HEK293T (cell line): ENCODE results near the gene CKM.
"Not testable (repeated sequence)": the region's sequence is repeated elsewhere in the genome, so short reads cannot be mapped to it uniquely, and the experiment has no call there.

Source experiments
- CTCF ChIA-PET: fragments of 350-600 bp; formaldehyde crosslinking; extraction: SDS; loops from one replicate; lab custom pipeline; 2021; ENCODE audit warnings: antibody characterized with exemption, inconsistent platforms; lab: Yijun Ruan, JAX
- POLR2A ChIA-PET: fragments of 350-600 bp; formaldehyde crosslinking; extraction: SDS; loops from one replicate; lab custom pipeline; 2020; ENCODE audit warnings: antibody characterized with exemption, inconsistent platforms; lab: Yijun Ruan, JAX
- DNase-seq: peaks from one replicate; pipeline ENCODE4 v3.0.0; 2012; ENCODE audit warnings: mixed read lengths; ENCODE audit errors: extremely low spot score
- ARNT ChIP-seq: fragments of 450-650 bp; IDR thresholded peaks from 2 replicates; pipeline ENCODE4 v1.6.1; 2017; ENCODE audit warnings: mild to moderate bottlenecking
- BHLHE40 ChIP-seq: fragments of 450-650 bp; IDR thresholded peaks from 2 replicates; pipeline ENCODE4 v1.6.1; 2016; ENCODE audit warnings: mild to moderate bottlenecking, moderate library complexity, borderline replicate concordance
- CTBP1 ChIP-seq: fragments of 450-650 bp; IDR thresholded peaks from 2 replicates; pipeline ENCODE4 v1.6.1; 2016; ENCODE audit warnings: borderline replicate concordance
- ELF4 ChIP-seq: fragments of 450-650 bp; IDR thresholded peaks from 2 replicates; pipeline ENCODE4 v1.6.1; 2017; ENCODE audit warnings: antibody characterized with exemption
- FOXA1 ChIP-seq: fragments of 450-650 bp; IDR thresholded peaks from 2 replicates; pipeline ENCODE4 v1.6.1; 2016; ENCODE audit warnings: mild to moderate bottlenecking
- FOXK2 ChIP-seq: fragments of 450-650 bp; IDR thresholded peaks from 2 replicates; pipeline ENCODE4 v1.6.1; 2016; ENCODE audit warnings: mild to moderate bottlenecking
- FOXM1 ChIP-seq: fragments of 450-650 bp; IDR thresholded peaks from 2 replicates; pipeline ENCODE4 v1.6.1; 2017; ENCODE audit warnings: mild to moderate bottlenecking, borderline replicate concordance
- HDGF ChIP-seq: fragments of 450-650 bp; IDR thresholded peaks from 2 replicates; pipeline ENCODE4 v1.6.1; 2017; ENCODE audit warnings: antibody characterized with exemption, borderline replicate concordance
- L3MBTL2 ChIP-seq: fragments of 450-650 bp; conservative IDR thresholded peaks from 2 replicates; pipeline ENCODE4 v1.6.1; 2016; ENCODE audit warnings: mild to moderate bottlenecking
- LEF1 ChIP-seq: fragments of 450-650 bp; IDR thresholded peaks from 2 replicates; pipeline ENCODE4 v1.6.1; 2017; ENCODE audit warnings: mild to moderate bottlenecking, borderline replicate concordance
- NFRKB ChIP-seq: fragments of 450-650 bp; IDR thresholded peaks from 2 replicates; pipeline ENCODE4 v1.6.1; 2016; ENCODE audit warnings: mild to moderate bottlenecking, moderate library complexity
- PKNOX1 ChIP-seq: fragments of 450-650 bp; IDR thresholded peaks from 2 replicates; pipeline ENCODE4 v1.6.1; 2016
- SP1 ChIP-seq: fragments of 450-650 bp; IDR thresholded peaks from 2 replicates; pipeline ENCODE4 v1.6.1; 2017
- SUZ12 ChIP-seq: fragments of 450-650 bp; IDR thresholded peaks from 2 replicates; pipeline ENCODE4 v1.6.1; 2016; ENCODE audit warnings: mild to moderate bottlenecking
- TARDBP ChIP-seq: fragments of 450-650 bp; IDR thresholded peaks from 2 replicates; pipeline ENCODE4 v1.6.1; 2016
- ZNF384 ChIP-seq: fragments of 450-650 bp; IDR thresholded peaks from 2 replicates; pipeline ENCODE4 v1.6.1; 2016

The CKM gene

GRCh38 chr19:45276284-45276687, 46.4 kb downstream of the CKM start:
- TF ChIP-seq CTBP1 (no peak), ZNF384 (peak; percentile 67), LEF1 (no peak)
- DNase-seq, result no peak
- CTCF ChIA-PET, result interaction anchor here (0.6 to 0.8 kb wide), 3 partner anchors 31 to 418 kb away, joined by 3 to 4 read pairs (median 3); no protein-coding TSS in a partner anchor
- POLR2A ChIA-PET, result interaction anchor here (1.4 kb wide), 1 partner anchor 24 kb away, joined by 6 read pairs; no protein-coding TSS in a partner anchor

GRCh38 chr19:45275370-45275971, 47.2 kb downstream of the CKM start:
- ChIA-PET POLR2A (interaction anchor here (1.4 kb wide), 1 partner anchor 25 kb away, joined by 6 read pairs; no protein-coding TSS in a partner anchor), CTCF (interaction anchor here (0.6 to 0.9 kb wide), 2 partner anchors 11 to 57 kb away, joined by 3 read pairs; no protein-coding TSS in a partner anchor)
- no peak for TF ChIP-seq ELF4
- no peak for TF ChIP-seq FOXK2
- peak; percentile 62 for TF ChIP-seq ZNF384
- DNase-seq, result no peak

- ChIA-PET CTCF (no interaction called here), POLR2A (no interaction called here)
- DNase-seq, result no peak
- no peak for TF ChIP-seq FOXA1
- no peak for TF ChIP-seq ARNT
- TF ChIP-seq NFRKB, result no peak
- TF ChIP-seq FOXK2, result no peak
- TF ChIP-seq ELF4, result no peak
- no peak for TF ChIP-seq BHLHE40
- TF ChIP-seq CTBP1, result no peak
- no peak for TF ChIP-seq TARDBP
These were observed 49.2 kb downstream of the CKM start for GRCh38 chr19:45273521-45273855.

GRCh38 chr19:45271735-45272108, 51.0 kb downstream of the CKM start:
- ChIA-PET CTCF (no interaction called here), POLR2A (no interaction called here)
- TF ChIP-seq PKNOX1, result no peak
- TF ChIP-seq SUZ12, result no peak
- no peak for TF ChIP-seq ELF4
- TF ChIP-seq ZNF384, result no peak
- no peak for TF ChIP-seq NFRKB
- TF ChIP-seq LEF1, result no peak
- no peak for TF ChIP-seq HDGF
- TF ChIP-seq FOXK2, result no peak
- no peak for TF ChIP-seq BHLHE40
- no peak for TF ChIP-seq FOXA1
- DNase-seq, result no peak

- ChIA-PET CTCF (no interaction called here), POLR2A (no interaction called here)
- DNase-seq, result no peak
- no peak for TF ChIP-seq FOXA1
- no peak for TF ChIP-seq LEF1
- TF ChIP-seq PKNOX1, result no peak
- no peak for TF ChIP-seq FOXM1
- TF ChIP-seq CTBP1, result no peak
- no peak for TF ChIP-seq ARNT
- no peak for TF ChIP-seq NFRKB
- TF ChIP-seq BHLHE40, result no peak
- no peak for TF ChIP-seq TARDBP
- TF ChIP-seq HDGF, result no peak
- no peak for TF ChIP-seq SP1
- TF ChIP-seq ZNF384, result no peak
- no peak for TF ChIP-seq L3MBTL2
- TF ChIP-seq FOXK2, result no peak
- TF ChIP-seq ELF4, result no peak
- TF ChIP-seq SUZ12, result no peak
These were observed 51.5 kb downstream of the CKM start for GRCh38 chr19:45271098-45271734.

GRCh38 chr19:45269939-45270338, 52.7 kb downstream of the CKM start:
- POLR2A ChIA-PET, DNase-seq: not testable (repeated sequence)
- CTCF ChIA-PET, result interaction anchor here (0.6 kb wide), 1 partner anchor 64 kb away, joined by 3 read pairs; no protein-coding TSS in a partner anchor

- CTCF ChIA-PET, result no interaction called here
- TF ChIP-seq CTBP1 (no peak), SP1 (no peak), SUZ12 (no peak), PKNOX1 (no peak), L3MBTL2 (no peak), ARNT (no peak), ELF4 (no peak), LEF1 (no peak), FOXM1 (no peak), FOXK2 (no peak), TARDBP (no peak), HDGF (no peak), ZNF384 (no peak), BHLHE40 (no peak), FOXA1 (no peak), NFRKB (no peak)
These were observed 55.4 kb downstream of the CKM start for GRCh38 chr19:45267296-45267695.

More at GRCh38 chr19:45267296-45267695, 55.4 kb downstream of the CKM start:
- POLR2A ChIA-PET, result interaction anchor here (0.6 kb wide), 1 partner anchor 30 kb away, joined by 3 read pairs; no protein-coding TSS in a partner anchor
- no peak for DNase-seq
